Measurements from ENCODE around the gene KCNE3.
"Not testable (repeated sequence)": the region's sequence is repeated elsewhere in the genome, so short reads cannot be mapped to it uniquely, and the experiment has no call there.

The KCNE3 gene

DNA sequence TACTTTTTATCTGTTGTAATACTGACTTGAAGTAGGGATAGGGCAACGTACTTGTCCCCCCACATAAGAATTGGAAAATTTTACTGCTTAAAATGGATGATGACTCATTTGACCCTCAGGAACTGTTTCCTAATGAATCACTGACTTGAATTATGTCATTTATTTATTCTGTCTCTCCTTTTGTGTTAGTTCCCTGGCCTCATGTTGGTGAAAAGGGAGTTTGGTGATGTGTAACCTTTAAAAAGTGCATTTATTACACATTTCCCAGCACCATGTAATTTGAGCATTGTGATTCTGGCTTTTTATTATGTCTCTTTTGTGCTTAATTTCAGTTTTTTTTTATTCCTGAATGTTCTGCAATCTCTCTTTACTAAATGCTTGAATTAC lies 48.8 kb downstream of the KCNE3 start:
- Histone ChIP-seq H3K4me2 (ENCODE audit: low read length) (no peak overlapping the region), H3K4me1 (ENCODE audit: control insufficient read depth in 1 of 2, insufficient read depth in 2 of 2, low read length in 2 of 2) (peaks cover 7 to 9% of the 10 kb centered on the region in 2 experiments), H2AFZ (ENCODE audit: insufficient read depth, low read length, poor library complexity) (no peak overlapping the region), H2BK12ac (ENCODE audit: low read length) (no peak overlapping the region), H3K4me3 (ENCODE audit: low read depth, low read length) (no peak overlapping the region), H3K27ac (ENCODE audit: low read depth, low read length) (no peak overlapping the region), H3K9ac (ENCODE audit: low read length) (no peak overlapping the region), H3K79me2 (ENCODE audit: control insufficient read depth, insufficient read depth, low read length, poor library complexity) (no peaks in the 10 kb centered on the region), H3K4ac (ENCODE audit: low read depth, low read length) (no peak overlapping the region), H3K23ac (ENCODE audit: low read length) (no peak overlapping the region), H4K8ac (ENCODE audit: low read depth, low read length) (no peak overlapping the region), H3K27me3 (ENCODE audit: insufficient read depth, low read length) (no peaks in the 10 kb centered on the region), H2AK5ac (ENCODE audit: low read length) (no peak overlapping the region), H2BK120ac (ENCODE audit: insufficient read depth, low read length, poor library complexity) (no peak overlapping the region), H3K36me3 (ENCODE audit: control insufficient read depth in 1 of 2, insufficient read depth in 2 of 2, low read length in 2 of 2) (no peaks in the 10 kb centered on the region), H4K12ac (ENCODE audit: low read depth, low read length) (no peak overlapping the region), H3K9me3 (ENCODE audit: insufficient read depth, low read depth, low read length) (no peaks in the 10 kb centered on the region), H3K18ac (ENCODE audit: low read length) (no peak overlapping the region), H3K79me1 (ENCODE audit: low read length) (no peaks in the 10 kb centered on the region), H4K91ac (ENCODE audit: low read depth, low read length) (no peak overlapping the region), H2BK5ac (ENCODE audit: low read depth, low read length, poor library complexity) (no peak overlapping the region), H3K14ac (ENCODE audit: low read length) (no peak overlapping the region)
- WGBS (ENCODE audit: extremely low coverage, insufficient coverage, insufficient read length) = no CpG with 5 or more reads among the region's 1 CpG
- DNase-seq = peak in 1 of 2 donors; percentile 36

DNA sequence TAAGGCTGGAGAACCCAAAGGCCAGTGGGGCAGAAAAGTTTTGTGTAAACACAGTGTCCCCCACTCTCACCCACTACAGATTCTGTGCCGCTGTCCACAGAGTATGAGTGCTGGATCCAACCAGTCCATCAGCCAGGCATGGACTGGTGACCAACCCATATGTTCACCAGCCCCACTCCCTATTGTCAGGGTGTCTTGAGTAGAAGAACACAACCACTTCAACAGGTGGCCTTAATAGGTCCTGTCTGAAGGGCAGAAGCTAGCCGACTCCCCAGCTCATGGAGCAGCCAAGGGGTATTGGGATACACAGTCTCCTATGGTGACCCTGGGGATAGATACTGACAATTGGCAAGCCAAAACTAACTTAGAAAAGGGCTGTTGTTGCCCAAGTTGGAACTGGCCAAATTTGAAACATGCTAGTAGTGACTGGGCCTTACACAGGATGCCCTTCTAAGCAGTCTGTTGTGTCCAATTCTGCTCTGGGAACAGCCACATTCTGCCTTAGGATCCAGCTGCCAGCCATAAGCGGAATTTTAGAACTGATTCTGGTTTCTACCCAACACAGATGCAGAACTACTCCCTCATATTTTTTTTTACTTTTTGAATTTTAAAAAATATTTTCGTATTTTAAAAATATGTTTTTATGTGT lies 49.4 kb downstream of the KCNE3 start:
- no peak overlapping the region for H3K9ac ChIP-seq (ENCODE audit: low read length)

DNA sequence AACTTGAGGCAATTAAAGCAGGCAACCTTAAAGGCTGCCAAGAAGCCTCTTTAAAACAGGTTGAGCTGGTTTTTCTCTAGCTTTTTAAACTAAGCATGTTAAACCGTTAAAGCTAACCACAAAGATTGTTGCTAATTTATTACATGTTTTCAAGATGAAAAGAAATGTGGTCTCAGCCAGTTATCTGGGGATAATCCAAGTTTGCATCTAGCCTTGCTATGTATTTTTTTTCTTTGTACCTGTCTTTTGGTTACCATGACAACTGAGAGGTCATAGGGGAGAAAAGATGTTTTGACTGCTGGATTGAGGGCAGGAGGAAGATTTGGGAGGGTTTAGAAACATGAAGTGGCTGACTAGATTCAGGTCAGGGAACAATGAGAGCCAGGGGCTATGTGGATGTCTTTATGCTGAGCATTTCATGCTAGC lies 50.0 kb downstream of the KCNE3 start:
- peak overlapping the region; percentile 31 for H3K27ac ChIP-seq (ENCODE audit: low read depth, low read length)
- DNase-seq = peak; percentile 47 to 78
- H2AK5ac ChIP-seq (ENCODE audit: low read length) = no peak overlapping the region
- H4K91ac ChIP-seq (ENCODE audit: low read depth, low read length) = no peak overlapping the region
- H4K8ac ChIP-seq (ENCODE audit: low read depth, low read length) = no peak overlapping the region
- no peak overlapping the region for H2BK5ac ChIP-seq (ENCODE audit: low read depth, low read length, poor library complexity)
- no peak overlapping the region for H3K14ac ChIP-seq (ENCODE audit: low read length)
- H3K18ac ChIP-seq (ENCODE audit: low read length) = no peak overlapping the region
- H3K9ac ChIP-seq (ENCODE audit: low read length) = no peak overlapping the region
- WGBS (ENCODE audit: extremely low coverage, insufficient coverage, insufficient read length) = no CpG with 5 or more reads among the region's 1 CpG
- no peaks in the 10 kb centered on the region for H3K79me2 ChIP-seq (ENCODE audit: control insufficient read depth, insufficient read depth, low read length, poor library complexity)
- no peak overlapping the region for H3K4ac ChIP-seq (ENCODE audit: low read depth, low read length)
- H3K4me3 ChIP-seq (ENCODE audit: low read depth, low read length) = no peak overlapping the region
- H3K9me3 ChIP-seq (ENCODE audit: insufficient read depth, low read depth, low read length) = no peaks in the 10 kb centered on the region
- peaks cover 12 to 13% of the 10 kb centered on the region in 2 experiments for H3K4me1 ChIP-seq (ENCODE audit: control insufficient read depth in 1 of 2, insufficient read depth in 2 of 2, low read length in 2 of 2)
- no peaks in the 10 kb centered on the region for H3K27me3 ChIP-seq (ENCODE audit: insufficient read depth, low read length)
- no peaks in the 10 kb centered on the region for H3K79me1 ChIP-seq (ENCODE audit: low read length)
- no peak overlapping the region for H2AFZ ChIP-seq (ENCODE audit: insufficient read depth, low read length, poor library complexity)
- peak overlapping the region; percentile 14 for H3K4me2 ChIP-seq (ENCODE audit: low read length)
- no peak overlapping the region for H3K23ac ChIP-seq (ENCODE audit: low read length)
- H3K36me3 ChIP-seq (ENCODE audit: control insufficient read depth in 1 of 2, insufficient read depth in 2 of 2, low read length in 2 of 2) = no peaks in the 10 kb centered on the region
- H2BK120ac ChIP-seq (ENCODE audit: insufficient read depth, low read length, poor library complexity) = no peak overlapping the region
- no peak overlapping the region for H2BK12ac ChIP-seq (ENCODE audit: low read length)
- H4K12ac ChIP-seq (ENCODE audit: low read depth, low read length) = no peak overlapping the region

More for the DNA sequence above, 49.4 kb downstream of the KCNE3 start:
- H3K9me3 ChIP-seq (ENCODE audit: insufficient read depth, low read depth, low read length) = no peaks in the 10 kb centered on the region
- no peak for DNase-seq
- H3K79me2 ChIP-seq (ENCODE audit: control insufficient read depth, insufficient read depth, low read length, poor library complexity) = no peaks in the 10 kb centered on the region
- peaks cover 9% of the 10 kb centered on the region in 2 experiments for H3K4me1 ChIP-seq (ENCODE audit: control insufficient read depth in 1 of 2, insufficient read depth in 2 of 2, low read length in 2 of 2)
- H3K27ac ChIP-seq (ENCODE audit: low read depth, low read length) = peak overlapping the region; percentile 31
- H2BK12ac ChIP-seq (ENCODE audit: low read length) = no peak overlapping the region
- peak overlapping the region; percentile 14 for H3K4me2 ChIP-seq (ENCODE audit: low read length)
- no peak overlapping the region for H3K18ac ChIP-seq (ENCODE audit: low read length)
- no peak overlapping the region for H2BK120ac ChIP-seq (ENCODE audit: insufficient read depth, low read length, poor library complexity)
- no peak overlapping the region for H2AFZ ChIP-seq (ENCODE audit: insufficient read depth, low read length, poor library complexity)
- H4K91ac ChIP-seq (ENCODE audit: low read depth, low read length) = no peak overlapping the region
- no peak overlapping the region for H3K23ac ChIP-seq (ENCODE audit: low read length)
- no peak overlapping the region for H3K4me3 ChIP-seq (ENCODE audit: low read depth, low read length)
- no peak overlapping the region for H3K4ac ChIP-seq (ENCODE audit: low read depth, low read length)
- H3K27me3 ChIP-seq (ENCODE audit: insufficient read depth, low read length) = no peaks in the 10 kb centered on the region
- H2AK5ac ChIP-seq (ENCODE audit: low read length) = no peak overlapping the region
- H4K12ac ChIP-seq (ENCODE audit: low read depth, low read length) = no peak overlapping the region
- no peak overlapping the region for H3K14ac ChIP-seq (ENCODE audit: low read length)
- WGBS (ENCODE audit: extremely low coverage, insufficient coverage, insufficient read length) = 100% methylated on average over 1 of the region's 4 CpGs
- no peak overlapping the region for H4K8ac ChIP-seq (ENCODE audit: low read depth, low read length)
- H3K36me3 ChIP-seq (ENCODE audit: control insufficient read depth in 1 of 2, insufficient read depth in 2 of 2, low read length in 2 of 2) = no peaks in the 10 kb centered on the region
- no peaks in the 10 kb centered on the region for H3K79me1 ChIP-seq (ENCODE audit: low read length)
- H2BK5ac ChIP-seq (ENCODE audit: low read depth, low read length, poor library complexity) = no peak overlapping the region

DNA sequence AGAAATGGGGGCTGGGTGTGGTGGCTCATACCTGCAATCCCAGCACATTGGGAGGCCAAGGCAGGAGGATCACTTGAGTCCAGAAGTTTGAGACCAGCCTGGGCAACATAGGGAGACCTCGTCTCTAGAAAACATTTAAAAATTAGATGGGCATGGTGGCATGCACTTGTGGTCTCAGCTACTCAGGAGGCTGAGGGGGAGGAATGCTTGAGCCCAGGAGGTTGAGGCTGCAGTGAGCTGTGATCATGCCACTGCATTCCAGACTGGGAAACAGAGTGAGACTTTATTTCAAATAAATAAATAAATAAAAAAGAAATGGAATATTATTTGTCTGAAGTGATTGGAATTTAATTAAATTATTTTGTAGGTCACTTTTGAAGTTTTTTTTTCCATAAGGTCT lies 50.4 kb downstream of the KCNE3 start:
- peaks cover 12 to 13% of the 10 kb centered on the region in 2 experiments for H3K4me1 ChIP-seq (ENCODE audit: control insufficient read depth in 1 of 2, insufficient read depth in 2 of 2, low read length in 2 of 2)
- not testable (repeated sequence) for H3K4ac ChIP-seq (ENCODE audit: low read depth, low read length); H4K8ac ChIP-seq (ENCODE audit: low read depth, low read length); H3K36me3 ChIP-seq (ENCODE audit: control insufficient read depth in 1 of 2, insufficient read depth in 2 of 2, low read length in 2 of 2); H3K4me3 ChIP-seq (ENCODE audit: low read depth, low read length); H3K79me2 ChIP-seq (ENCODE audit: control insufficient read depth, insufficient read depth, low read length, poor library complexity); H3K4me2 ChIP-seq (ENCODE audit: low read length); H3K14ac ChIP-seq (ENCODE audit: low read length); DNase-seq; H3K18ac ChIP-seq (ENCODE audit: low read length); H2AK5ac ChIP-seq (ENCODE audit: low read length); H2AFZ ChIP-seq (ENCODE audit: insufficient read depth, low read length, poor library complexity); H3K9ac ChIP-seq (ENCODE audit: low read length); H2BK12ac ChIP-seq (ENCODE audit: low read length); H4K91ac ChIP-seq (ENCODE audit: low read depth, low read length); H2BK5ac ChIP-seq (ENCODE audit: low read depth, low read length, poor library complexity); H3K9me3 ChIP-seq (ENCODE audit: insufficient read depth, low read depth, low read length); H3K27me3 ChIP-seq (ENCODE audit: insufficient read depth, low read length); H3K23ac ChIP-seq (ENCODE audit: low read length); H4K12ac ChIP-seq (ENCODE audit: low read depth, low read length); H3K79me1 ChIP-seq (ENCODE audit: low read length)
- no CpG with 5 or more reads among the region's 1 CpG for WGBS (ENCODE audit: extremely low coverage, insufficient coverage, insufficient read length)
- H3K27ac ChIP-seq (ENCODE audit: low read depth, low read length) = peak overlapping the region; percentile 20
- H2BK120ac ChIP-seq (ENCODE audit: insufficient read depth, low read length, poor library complexity) = peak overlapping the region; percentile 22

All from trophoblast cell (in vitro differentiated cells and primary cell).